ENCODE results near the gene OR6F1. TPM values are rescaled to one million over a fixed set of nuclear protein-coding genes. Genes with fewer than 3 reads are reported as not detected.

Gene OR6F1
- polyA plus RNA-seq, 1 of the 3 experiments (the other 2 are of a cell fraction), result not detected

DNA sequence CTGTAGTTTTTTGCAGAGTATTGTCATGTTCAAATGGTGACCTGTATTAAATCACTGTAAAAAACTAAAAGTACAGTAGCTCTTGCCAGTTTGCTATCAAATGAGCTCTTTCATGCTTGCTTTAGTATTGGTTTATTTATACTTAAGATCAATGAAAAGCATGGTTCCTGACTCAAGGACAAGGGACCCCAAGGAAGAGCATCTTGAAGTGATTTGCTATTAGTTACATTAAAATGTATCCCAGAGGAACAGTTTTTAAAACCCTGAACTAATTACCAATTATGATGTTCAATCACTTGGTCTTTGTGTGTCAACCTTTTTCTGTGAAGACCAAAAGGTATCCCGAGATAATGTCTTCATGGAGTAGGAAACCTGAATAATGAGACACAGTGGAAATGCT, 36.8 kb downstream of the OR6F1 start, which contains the start of gene OR13G1:
Gene OR13G1, minus strand, starts transcription at position 101 of the 400 bp plus-strand sequence. CDS start 6,698 bp downstream, outside the sequence.
- no peak within 1 kb of the TSS for H3K9ac ChIP-seq
- no peaks in the 10 kb centered on the region for H3K79me2 ChIP-seq (ENCODE audit: insufficient read depth)
- H2AFZ ChIP-seq (ENCODE audit: low read depth), result no peak within 1 kb of the TSS
- no peak for DNase-seq
- 2% methylated on average over 1 of the region's 1 CpG for WGBS (ENCODE audit: low lambda C conversion rate)
- H3K27ac ChIP-seq (ENCODE audit: low read depth in 2 of 2, low read length in 1 of 2), result no peak within 1 kb of the TSS
- no peaks in the 10 kb centered on the region for H3K36me3 ChIP-seq (replicated peaks in 1 of 2; ENCODE audit: control insufficient read depth in 1 of 2, insufficient read depth in 2 of 2, low read length in 1 of 2)
- POLR2A ChIA-PET, result no interaction called here
- no peak within 1 kb of the TSS for H3K4me3 ChIP-seq (ENCODE audit: low read depth in 2 of 2, low read length in 1 of 2)
- H3K4me1 ChIP-seq (ENCODE audit: control insufficient read depth in 1 of 2, insufficient read depth in 2 of 2, low read depth in 1 of 2, low read length in 1 of 2), result no peaks in the 10 kb centered on the region
- CTCF ChIA-PET, result interaction anchor here (1.2 to 1.8 kb wide), 2 partner anchors 14 to 15 kb away, joined by 3 read pairs; no protein-coding TSS in a partner anchor
- no peaks in the 10 kb centered on the region for H3K27me3 ChIP-seq (ENCODE audit: insufficient read depth)
- no peaks in the 10 kb centered on the region for H3K9me2 ChIP-seq
- H3K4me2 ChIP-seq, result no peak within 1 kb of the TSS
- H3F3A ChIP-seq (replicated peaks; ENCODE audit: insufficient read depth), result no peaks in the 10 kb centered on the region
- no peaks in the 10 kb centered on the region for H4K20me1 ChIP-seq (ENCODE audit: insufficient read depth)
- TF ChIP-seq FOXM1 (IDR thresholded peaks at IDR 0.05; ENCODE audit: low read depth) (no peak), FOSL2 (IDR thresholded peaks at IDR 0.05; ENCODE audit: borderline replicate concordance, low read depth) (no peak), GATA2 (CRISPR knock-in tag; IDR thresholded peaks at IDR 0.05) (no peak), EP300 (IDR thresholded peaks at IDR 0.05; ENCODE audit: borderline replicate concordance in 1 of 2, low read depth in 1 of 2, low read length in 1 of 2) (no peak), EZH2phosphoT487 (IDR thresholded peaks at IDR 0.05; ENCODE audit: borderline replicate concordance, low read depth) (no peak), RXRA (IDR thresholded peaks at IDR 0.05; ENCODE audit: borderline replicate concordance, low read depth) (no peak), ELF1 (IDR thresholded peaks at IDR 0.05) (no peak), RAD21 (IDR thresholded peaks at IDR 0.05; ENCODE audit: low read length) (no peak)
- TF ChIP-seq, protein P1, sequence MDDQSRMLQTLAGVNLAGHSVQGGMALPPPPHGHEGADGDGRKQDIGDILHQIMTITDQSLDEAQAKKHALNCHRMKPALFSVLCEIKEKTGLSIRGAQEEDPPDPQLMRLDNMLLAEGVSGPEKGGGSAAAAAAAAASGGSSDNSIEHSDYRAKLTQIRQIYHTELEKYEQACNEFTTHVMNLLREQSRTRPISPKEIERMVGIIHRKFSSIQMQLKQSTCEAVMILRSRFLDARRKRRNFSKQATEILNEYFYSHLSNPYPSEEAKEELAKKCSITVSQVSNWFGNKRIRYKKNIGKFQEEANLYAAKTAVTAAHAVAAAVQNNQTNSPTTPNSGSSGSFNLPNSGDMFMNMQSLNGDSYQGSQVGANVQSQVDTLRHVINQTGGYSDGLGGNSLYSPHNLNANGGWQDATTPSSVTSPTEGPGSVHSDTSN (IDR thresholded peaks at IDR 0.05), result no peak
- H3K9me3 ChIP-seq, result no peaks in the 10 kb centered on the region

DNA sequence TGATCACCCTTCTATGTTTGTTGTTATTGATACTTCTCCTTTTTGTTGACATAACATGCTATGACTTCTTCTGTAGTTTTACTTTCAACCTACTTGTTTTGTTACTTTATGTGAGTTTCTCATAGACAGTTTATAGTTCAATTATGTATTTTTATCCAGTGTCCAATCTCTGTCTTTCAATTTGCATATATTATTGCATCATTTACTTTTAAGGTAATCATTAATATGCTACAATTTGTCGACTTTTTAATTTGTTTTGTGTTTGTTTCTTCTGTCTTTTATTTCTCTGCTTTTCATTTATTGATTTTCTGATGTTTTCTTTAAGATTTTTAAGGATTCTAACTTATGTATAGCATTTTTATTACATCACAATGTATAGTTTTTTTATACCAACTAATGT, 47.2 kb downstream of the OR6F1 start:
- no peaks in the 10 kb centered on the region for H3K27me3 ChIP-seq (ENCODE audit: insufficient read depth)
- H3K27ac ChIP-seq (ENCODE audit: low read depth in 2 of 2, low read length in 1 of 2), result no peak overlapping the region
- no peaks in the 10 kb centered on the region for H3K79me2 ChIP-seq (ENCODE audit: insufficient read depth)
- H2AFZ ChIP-seq (ENCODE audit: low read depth), result no peak overlapping the region
- no peaks in the 10 kb centered on the region for H3K4me1 ChIP-seq (ENCODE audit: control insufficient read depth in 1 of 2, insufficient read depth in 2 of 2, low read depth in 1 of 2, low read length in 1 of 2)
- TF ChIP-seq NFIC (IDR thresholded peaks at IDR 0.05; ENCODE audit: borderline replicate concordance) (no peak), EP300 (IDR thresholded peaks at IDR 0.05; ENCODE audit: borderline replicate concordance in 1 of 2, low read depth in 1 of 2, low read length in 1 of 2) (no peak), NRF1 (IDR thresholded peaks at IDR 0.05; ENCODE audit: low read depth, low read length) (no peak), FOSL2 (IDR thresholded peaks at IDR 0.05; ENCODE audit: borderline replicate concordance, low read depth) (no peak), RFX5 (IDR thresholded peaks at IDR 0.05; ENCODE audit: low read length) (no peak), TAF1 (IDR thresholded peaks at IDR 0.05; ENCODE audit: borderline replicate concordance, low read depth, low read length) (no peak), RAD21 (IDR thresholded peaks at IDR 0.05; ENCODE audit: low read length) (no peak), RCOR1 (IDR thresholded peaks at IDR 0.05; ENCODE audit: low read length) (no peak), SMC3 (IDR thresholded peaks at IDR 0.05; ENCODE audit: low read depth, low read length) (no peak), ELF1 (IDR thresholded peaks at IDR 0.05) (no peak), GATA2 (CRISPR knock-in tag; IDR thresholded peaks at IDR 0.05) (no peak), POLR2AphosphoS5 (IDR thresholded peaks at IDR 0.05; ENCODE audit: low read depth, low read length) (no peak), FOXJ3 (CRISPR knock-in tag; IDR thresholded peaks at IDR 0.05) (no peak)
- TF ChIP-seq, protein P2, sequence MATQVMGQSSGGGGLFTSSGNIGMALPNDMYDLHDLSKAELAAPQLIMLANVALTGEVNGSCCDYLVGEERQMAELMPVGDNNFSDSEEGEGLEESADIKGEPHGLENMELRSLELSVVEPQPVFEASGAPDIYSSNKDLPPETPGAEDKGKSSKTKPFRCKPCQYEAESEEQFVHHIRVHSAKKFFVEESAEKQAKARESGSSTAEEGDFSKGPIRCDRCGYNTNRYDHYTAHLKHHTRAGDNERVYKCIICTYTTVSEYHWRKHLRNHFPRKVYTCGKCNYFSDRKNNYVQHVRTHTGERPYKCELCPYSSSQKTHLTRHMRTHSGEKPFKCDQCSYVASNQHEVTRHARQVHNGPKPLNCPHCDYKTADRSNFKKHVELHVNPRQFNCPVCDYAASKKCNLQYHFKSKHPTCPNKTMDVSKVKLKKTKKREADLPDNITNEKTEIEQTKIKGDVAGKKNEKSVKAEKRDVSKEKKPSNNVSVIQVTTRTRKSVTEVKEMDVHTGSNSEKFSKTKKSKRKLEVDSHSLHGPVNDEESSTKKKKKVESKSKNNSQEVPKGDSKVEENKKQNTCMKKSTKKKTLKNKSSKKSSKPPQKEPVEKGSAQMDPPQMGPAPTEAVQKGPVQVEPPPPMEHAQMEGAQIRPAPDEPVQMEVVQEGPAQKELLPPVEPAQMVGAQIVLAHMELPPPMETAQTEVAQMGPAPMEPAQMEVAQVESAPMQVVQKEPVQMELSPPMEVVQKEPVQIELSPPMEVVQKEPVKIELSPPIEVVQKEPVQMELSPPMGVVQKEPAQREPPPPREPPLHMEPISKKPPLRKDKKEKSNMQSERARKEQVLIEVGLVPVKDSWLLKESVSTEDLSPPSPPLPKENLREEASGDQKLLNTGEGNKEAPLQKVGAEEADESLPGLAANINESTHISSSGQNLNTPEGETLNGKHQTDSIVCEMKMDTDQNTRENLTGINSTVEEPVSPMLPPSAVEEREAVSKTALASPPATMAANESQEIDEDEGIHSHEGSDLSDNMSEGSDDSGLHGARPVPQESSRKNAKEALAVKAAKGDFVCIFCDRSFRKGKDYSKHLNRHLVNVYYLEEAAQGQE (IDR thresholded peaks at IDR 0.05; ENCODE audit: low read depth, low read length), result no peak
- TF ChIP-seq, protein P3, sequence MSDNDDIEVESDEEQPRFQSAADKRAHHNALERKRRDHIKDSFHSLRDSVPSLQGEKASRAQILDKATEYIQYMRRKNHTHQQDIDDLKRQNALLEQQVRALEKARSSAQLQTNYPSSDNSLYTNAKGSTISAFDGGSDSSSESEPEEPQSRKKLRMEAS (IDR thresholded peaks at IDR 0.05; ENCODE audit: low read depth), result no peak
- TF ChIP-seq, protein P1 (IDR thresholded peaks at IDR 0.05), result no peak
- TF ChIP-seq, protein P4, sequence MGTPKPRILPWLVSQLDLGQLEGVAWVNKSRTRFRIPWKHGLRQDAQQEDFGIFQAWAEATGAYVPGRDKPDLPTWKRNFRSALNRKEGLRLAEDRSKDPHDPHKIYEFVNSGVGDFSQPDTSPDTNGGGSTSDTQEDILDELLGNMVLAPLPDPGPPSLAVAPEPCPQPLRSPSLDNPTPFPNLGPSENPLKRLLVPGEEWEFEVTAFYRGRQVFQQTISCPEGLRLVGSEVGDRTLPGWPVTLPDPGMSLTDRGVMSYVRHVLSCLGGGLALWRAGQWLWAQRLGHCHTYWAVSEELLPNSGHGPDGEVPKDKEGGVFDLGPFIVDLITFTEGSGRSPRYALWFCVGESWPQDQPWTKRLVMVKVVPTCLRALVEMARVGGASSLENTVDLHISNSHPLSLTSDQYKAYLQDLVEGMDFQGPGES (IDR thresholded peaks at IDR 0.05; ENCODE audit: low read depth, low read length), result no peak
- no peaks in the 10 kb centered on the region; the same call in 1 of the 2 replicates for H3K9me3 ChIP-seq
- H4K20me1 ChIP-seq (ENCODE audit: insufficient read depth), result no peaks in the 10 kb centered on the region
- POLR2A ChIA-PET, result no interaction called here
- no peak overlapping the region for H3K9ac ChIP-seq
- H3K4me3 ChIP-seq (ENCODE audit: low read depth in 2 of 2, low read length in 1 of 2), result no peak overlapping the region
- no peaks in the 10 kb centered on the region for H3F3A ChIP-seq (replicated peaks; ENCODE audit: insufficient read depth)
- no peak overlapping the region for H3K4me2 ChIP-seq
- WGBS (ENCODE audit: low lambda C conversion rate), result 0% methylated on average over 1 of the region's 1 CpG
- H3K36me3 ChIP-seq (replicated peaks in 1 of 2; ENCODE audit: control insufficient read depth in 1 of 2, insufficient read depth in 2 of 2, low read length in 1 of 2), result no peaks in the 10 kb centered on the region
- CTCF ChIA-PET, result no interaction called here
- peaks cover 2% of the 10 kb centered on the region; the same call in 1 of the 2 replicates for H3K9me2 ChIP-seq
- no peak for DNase-seq
